Neuronal stem cell (in vitro differentiated cells): Measurements from ENCODE around the gene ZMAT3. TPM values are rescaled to one million over a fixed set of nuclear protein-coding genes. Genes with fewer than 3 reads are reported as not detected.

Experiments used
- small RNA-seq: library from polyadenylated mRNA; stranded (forward); fragments of <200 nt; extraction: miRNeasy Mini kit (QIAGEN cat#:217004); gene quantifications from one replicate; pipeline ENCODE3, GENCODE V24; 2013; ENCODE audit not compliant: insufficient read depth

The ZMAT3 gene

Small RNA genes lying within 50 kb of the gene (small RNA-seq; reads per million reads assigned to genes)
- not detected for gene RF00019
